ENCODE results near the gene TET3. TPM values are rescaled to one million over a fixed set of nuclear protein-coding genes. Genes with fewer than 3 reads are reported as not detected.
A peak's percentile ranks its signal among the peaks of the same experiment; 100 is the strongest.

The TET3 gene
- total and polyA plus RNA-seq, 9 of the 15 experiments (the other 6 are each of a cell fraction or from before 2014, with no cell fraction given), result 0.35 to 16.3 (median 5.5) TPM

DNA sequence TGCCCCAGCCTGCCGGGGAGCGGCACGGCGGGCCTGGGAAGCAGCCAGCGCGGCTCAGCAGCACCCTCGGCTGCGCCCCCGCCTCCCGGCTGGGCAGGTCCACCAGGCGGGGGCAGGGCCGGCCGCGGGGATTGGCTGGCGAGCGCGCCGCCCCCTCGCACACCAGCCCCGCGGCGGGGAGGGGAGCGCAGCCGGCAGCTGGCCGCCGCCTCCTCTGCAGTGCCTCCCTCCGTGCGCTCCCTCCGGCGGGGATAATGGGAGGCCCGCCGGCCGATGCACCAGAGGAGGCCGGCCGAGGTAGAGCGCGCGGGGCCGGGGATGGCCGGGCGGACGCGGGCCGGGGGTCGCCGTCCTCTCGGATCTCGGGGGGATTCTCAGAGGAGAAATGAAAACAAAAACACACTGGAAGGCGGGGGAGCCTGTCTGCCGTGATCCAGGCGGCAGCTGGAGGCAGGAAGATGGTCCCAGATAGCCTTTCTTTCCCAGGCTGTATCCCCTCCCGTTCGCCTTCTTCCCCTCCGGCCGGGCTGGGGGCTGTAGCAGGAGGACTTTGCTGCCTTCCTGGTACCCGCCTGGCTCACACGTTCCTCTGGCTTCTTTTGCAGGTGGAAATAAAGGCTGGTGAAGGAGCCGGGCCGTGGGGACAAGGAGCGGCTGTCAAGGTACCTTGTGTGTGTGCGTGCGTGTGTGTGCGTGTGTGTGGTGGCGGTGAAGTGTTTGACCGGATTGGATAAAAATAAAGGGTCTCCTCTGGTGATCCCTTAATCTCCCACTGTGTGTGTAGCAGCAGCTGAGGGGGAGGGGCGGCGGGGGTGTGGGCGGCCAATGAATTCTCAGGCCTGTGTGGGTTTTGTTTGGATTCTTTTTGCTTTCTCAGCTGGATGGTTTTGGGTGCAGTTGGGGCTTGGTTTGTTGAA lies 18.1 kb downstream of the TET3 start (continued):
- TF ChIP-seq HDAC3 (IDR thresholded peaks at IDR 0.05; ENCODE audit: borderline replicate concordance, partially characterized antibody) (no peak), PHF21A (IDR thresholded peaks at IDR 0.05; ENCODE audit: borderline replicate concordance, low read depth) (no peak), ZBTB8A (IDR thresholded peaks at IDR 0.05; ENCODE audit: partially characterized antibody) (no peak), ATF4 (CRISPR knock-in tag; IDR thresholded peaks at IDR 0.05) (no peak), RAD21 (CRISPR knock-in tag; conservative IDR thresholded peaks at IDR 0.05 in 1 of 2, IDR thresholded peaks at IDR 0.05 in 1 of 2) (0 out of 4 replicates have a peak, but pooled peaks of 1 of the 2 experiments have one; percentile 17), XRCC4 (IDR thresholded peaks at IDR 0.05; ENCODE audit: extremely low read depth, insufficient read depth, insufficient read length) (no peak), ZNF184 (CRISPR knock-in tag; IDR thresholded peaks at IDR 0.05) (no peak), DLX4 (CRISPR knock-in tag; IDR thresholded peaks at IDR 0.05) (no peak), C11orf30 (IDR thresholded peaks at IDR 0.05; ENCODE audit: low read depth) (no peak), ZNF407 (IDR thresholded peaks at IDR 0.05; ENCODE audit: low read depth) (no peak)
- TF ChIP-seq, protein P1, sequence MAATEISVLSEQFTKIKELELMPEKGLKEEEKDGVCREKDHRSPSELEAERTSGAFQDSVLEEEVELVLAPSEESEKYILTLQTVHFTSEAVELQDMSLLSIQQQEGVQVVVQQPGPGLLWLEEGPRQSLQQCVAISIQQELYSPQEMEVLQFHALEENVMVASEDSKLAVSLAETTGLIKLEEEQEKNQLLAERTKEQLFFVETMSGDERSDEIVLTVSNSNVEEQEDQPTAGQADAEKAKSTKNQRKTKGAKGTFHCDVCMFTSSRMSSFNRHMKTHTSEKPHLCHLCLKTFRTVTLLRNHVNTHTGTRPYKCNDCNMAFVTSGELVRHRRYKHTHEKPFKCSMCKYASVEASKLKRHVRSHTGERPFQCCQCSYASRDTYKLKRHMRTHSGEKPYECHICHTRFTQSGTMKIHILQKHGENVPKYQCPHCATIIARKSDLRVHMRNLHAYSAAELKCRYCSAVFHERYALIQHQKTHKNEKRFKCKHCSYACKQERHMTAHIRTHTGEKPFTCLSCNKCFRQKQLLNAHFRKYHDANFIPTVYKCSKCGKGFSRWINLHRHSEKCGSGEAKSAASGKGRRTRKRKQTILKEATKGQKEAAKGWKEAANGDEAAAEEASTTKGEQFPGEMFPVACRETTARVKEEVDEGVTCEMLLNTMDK (IDR thresholded peaks at IDR 0.05; ENCODE audit: borderline replicate concordance, insufficient read depth, low read depth, low read length, poor library complexity, severe bottlenecking), result no peak
- TF ChIP-seq, protein P2, sequence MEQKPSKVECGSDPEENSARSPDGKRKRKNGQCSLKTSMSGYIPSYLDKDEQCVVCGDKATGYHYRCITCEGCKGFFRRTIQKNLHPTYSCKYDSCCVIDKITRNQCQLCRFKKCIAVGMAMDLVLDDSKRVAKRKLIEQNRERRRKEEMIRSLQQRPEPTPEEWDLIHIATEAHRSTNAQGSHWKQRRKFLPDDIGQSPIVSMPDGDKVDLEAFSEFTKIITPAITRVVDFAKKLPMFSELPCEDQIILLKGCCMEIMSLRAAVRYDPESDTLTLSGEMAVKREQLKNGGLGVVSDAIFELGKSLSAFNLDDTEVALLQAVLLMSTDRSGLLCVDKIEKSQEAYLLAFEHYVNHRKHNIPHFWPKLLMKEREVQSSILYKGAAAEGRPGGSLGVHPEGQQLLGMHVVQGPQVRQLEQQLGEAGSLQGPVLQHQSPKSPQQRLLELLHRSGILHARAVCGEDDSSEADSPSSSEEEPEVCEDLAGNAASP (IDR thresholded peaks at IDR 0.05), result no peak

All from K562 (cell line).